Measurements from ENCODE around the gene CLCN4.

CLCN4 gene

DNA sequence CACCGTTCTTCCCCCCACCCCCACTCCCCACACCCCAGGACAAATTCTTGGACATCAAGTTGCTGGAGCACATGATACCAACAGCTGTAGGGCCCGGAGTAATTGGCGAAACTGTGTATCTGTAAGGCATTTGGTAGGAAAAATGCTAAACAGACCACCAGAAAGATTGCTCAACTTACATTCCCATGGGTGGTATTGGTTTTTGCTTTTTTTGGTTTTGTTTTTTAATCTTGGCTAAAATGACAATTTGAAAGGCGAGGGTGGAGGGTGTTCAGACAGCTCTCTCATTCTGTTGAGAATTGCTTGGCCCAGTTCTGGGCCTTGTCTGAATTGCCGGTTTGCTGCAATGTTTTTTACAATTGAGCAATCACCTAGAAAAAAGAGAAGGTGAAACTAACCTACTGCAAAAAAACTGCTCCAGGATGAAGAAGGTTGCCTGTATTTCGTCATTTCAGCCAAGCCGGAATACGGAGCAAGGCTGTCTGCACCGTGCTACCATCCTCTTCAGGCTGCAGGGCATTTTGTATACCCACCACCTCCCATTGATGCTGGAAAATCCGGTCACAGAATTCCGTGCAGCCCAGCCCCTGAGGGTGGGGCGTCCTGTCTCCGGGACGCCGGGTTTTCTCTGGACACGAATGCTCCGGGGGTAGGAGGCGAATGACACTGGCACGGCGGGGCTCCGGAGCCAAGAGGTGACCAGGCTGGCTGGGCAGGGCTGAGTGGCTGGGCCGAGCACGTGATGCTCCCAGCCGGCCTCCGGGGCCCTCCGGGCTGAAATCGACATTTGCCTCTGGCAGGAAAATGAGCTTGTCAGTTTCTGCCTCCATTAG, at the start of gene CLCN4:
Gene CLCN4, plus strand, starts transcription at position 777 of the 833 bp plus-strand sequence. CDS start 28,058 bp downstream, outside the sequence.
- DNase-seq (ENCODE audit: low spot score): peak; percentile 65

DNA sequence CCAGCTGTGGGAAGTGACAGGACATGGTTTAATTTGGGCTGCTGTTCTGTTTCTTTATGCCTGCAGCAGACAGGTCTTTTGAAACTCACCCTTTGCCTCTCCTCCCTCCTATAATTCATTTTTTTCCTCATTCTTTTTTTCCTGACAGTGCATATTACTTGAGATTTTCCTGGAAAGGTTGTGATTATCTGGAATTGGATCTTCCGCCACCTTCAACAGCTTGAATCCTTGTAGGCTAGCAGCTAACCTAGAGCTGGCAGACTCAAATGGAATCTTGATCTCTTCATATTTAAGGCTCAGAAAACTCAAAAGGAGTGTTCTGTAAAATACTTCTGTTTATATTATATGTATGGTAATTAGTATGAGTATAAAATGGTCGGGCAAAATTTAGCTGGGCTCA, 49.3 kb upstream of the CLCN4 start:
- no peak for DNase-seq (ENCODE audit: low spot score)

DNA sequence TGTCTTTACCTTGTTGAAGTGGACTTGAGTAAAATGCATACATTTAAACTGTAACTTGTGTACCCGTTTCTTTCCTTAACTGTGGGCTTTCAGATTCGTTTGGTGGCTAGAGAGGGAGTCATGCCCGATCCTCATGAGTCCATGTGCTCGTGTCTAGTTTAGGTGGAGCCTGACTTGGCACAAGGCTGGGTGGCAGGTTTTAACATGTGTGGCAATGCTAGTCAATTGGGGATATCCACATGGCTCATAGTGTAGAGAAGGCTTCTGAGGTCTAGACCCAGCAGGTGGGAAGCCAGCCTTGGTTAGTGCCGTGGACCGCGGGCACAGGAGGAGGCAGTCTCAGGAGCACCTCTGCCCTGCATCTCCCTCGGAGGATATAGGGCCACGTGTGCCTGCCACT, 48.5 kb upstream of the CLCN4 start:
- no peak for DNase-seq (ENCODE audit: low spot score)

- no peak for DNase-seq (ENCODE audit: low spot score)
Observed at GRCh38 chrX:10109695-10110094, 47.1 kb upstream of the CLCN4 start.

- no peak for DNase-seq (ENCODE audit: low spot score)
Observed at GRCh38 chrX:10110316-10110935, 46.3 kb upstream of the CLCN4 start.

DNA sequence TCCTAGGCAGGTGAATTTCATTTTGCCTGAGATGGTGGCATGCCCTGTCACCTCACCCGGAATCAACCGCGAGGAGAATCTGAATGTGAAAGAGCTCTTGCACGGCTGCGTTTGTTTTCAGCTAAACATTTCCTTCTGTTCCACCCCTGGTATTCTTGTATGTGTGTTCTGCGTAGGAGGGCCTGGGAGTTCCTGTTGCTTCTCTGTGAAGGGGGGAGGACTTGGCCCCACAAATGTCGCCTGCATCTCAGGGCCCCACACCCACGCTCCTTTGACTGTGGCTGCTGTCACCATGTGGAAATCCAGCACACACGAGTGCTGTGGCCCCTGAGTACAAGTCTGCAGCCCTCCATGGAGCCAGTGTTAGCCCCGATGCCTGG, 45.8 kb upstream of the CLCN4 start:
- no peak for DNase-seq (ENCODE audit: low spot score)

DNA sequence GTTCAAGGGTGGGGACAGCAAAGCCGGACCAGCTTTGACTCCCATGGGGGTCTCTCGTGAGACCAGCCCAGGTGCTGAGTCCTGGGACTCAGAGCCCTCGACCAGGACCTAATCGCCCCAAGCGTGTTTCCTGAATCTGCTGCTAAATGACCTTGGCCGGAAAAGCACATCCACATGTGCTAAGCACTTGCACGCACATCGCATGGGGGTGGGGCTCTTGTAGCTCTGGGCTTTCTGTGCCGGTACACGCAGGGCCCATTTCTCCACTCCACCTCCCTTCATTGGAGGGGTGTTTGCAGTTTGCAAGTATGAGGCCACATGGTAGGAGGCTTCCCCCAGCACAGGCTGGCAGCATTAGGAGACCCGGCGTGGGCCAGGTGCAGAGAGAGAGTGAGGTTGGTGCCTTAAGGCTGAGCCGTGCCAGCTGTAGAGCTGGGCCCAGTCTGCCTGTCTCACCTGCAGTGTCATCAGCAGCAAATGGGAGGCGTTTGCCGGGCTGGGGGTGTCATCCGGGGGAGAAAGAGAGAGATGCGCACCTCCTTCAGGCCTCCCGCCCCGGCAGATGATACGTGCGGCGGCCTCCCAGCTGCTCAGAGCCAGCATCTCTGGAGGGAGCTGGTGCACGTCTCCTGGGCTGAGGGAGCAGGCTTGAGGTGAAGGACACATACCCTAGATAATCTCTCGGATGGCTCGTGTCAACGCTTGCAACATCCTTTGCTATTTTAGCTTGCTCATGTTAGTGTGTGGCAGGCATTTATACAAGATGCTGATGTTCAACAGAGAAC, 45.2 kb upstream of the CLCN4 start:
- DNase-seq (ENCODE audit: low spot score): no peak

GRCh38 chrX:10112510-10112909, 44.3 kb upstream of the CLCN4 start:
- no peak for DNase-seq (ENCODE audit: low spot score)

GRCh38 chrX:10115082-10115481, 41.7 kb upstream of the CLCN4 start:
- no peak for DNase-seq (ENCODE audit: low spot score)

DNA sequence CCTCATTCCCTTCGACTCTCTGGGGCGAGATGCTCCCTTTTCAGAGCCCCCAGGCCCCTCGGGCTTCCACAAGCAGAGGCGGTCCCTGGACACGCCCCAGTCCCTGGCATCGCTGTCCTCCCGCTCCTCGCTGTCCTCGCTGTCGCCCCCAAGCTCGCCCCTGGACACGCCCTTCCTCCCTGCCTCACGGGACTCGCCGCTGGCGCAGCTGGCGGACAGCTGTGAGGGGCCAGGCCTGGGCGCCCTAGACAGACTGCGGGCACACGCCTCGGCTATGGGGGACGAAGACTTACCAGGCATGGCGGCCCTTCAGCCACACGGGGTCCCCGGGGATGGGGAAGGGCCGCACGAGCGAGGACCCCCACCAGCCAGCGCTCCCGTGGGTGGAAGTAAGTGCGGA, 39.5 kb upstream of the CLCN4 start:
- DNase-seq (ENCODE audit: low spot score): no peak

- DNase-seq (ENCODE audit: low spot score): no peak
Observed at GRCh38 chrX:10117864-10118377, 38.9 kb upstream of the CLCN4 start.

GRCh38 chrX:10118530-10118929, 38.2 kb upstream of the CLCN4 start:
- DNase-seq (ENCODE audit: low spot score): no peak

- peak; percentile 94 for DNase-seq (ENCODE audit: low spot score)
Observed at GRCh38 chrX:10119399-10119990, 37.3 kb upstream of the CLCN4 start.

DNA sequence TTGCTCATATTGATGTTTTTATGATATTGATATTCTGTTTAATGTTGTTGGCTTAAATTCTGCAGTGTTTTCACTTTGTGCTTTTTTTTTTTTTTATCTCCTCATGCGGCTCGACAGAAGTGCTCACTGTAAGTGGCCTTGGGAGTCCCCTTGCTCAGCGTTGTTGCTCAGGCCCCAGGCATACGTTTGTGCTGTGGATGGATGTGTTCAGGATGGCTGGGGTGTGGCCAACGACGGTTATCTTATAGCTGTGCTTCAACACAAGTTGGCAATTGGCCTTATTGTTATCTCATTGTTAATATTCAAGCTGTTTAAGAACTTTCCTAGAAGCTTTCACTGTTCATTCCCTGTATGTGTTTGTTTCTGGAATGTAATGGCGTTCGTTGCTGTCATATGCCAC, 36.4 kb upstream of the CLCN4 start:
- DNase-seq (ENCODE audit: low spot score): peak; percentile 50

- DNase-seq (ENCODE audit: low spot score): no peak
Observed at GRCh38 chrX:10120828-10121227, 35.9 kb upstream of the CLCN4 start.

DNA sequence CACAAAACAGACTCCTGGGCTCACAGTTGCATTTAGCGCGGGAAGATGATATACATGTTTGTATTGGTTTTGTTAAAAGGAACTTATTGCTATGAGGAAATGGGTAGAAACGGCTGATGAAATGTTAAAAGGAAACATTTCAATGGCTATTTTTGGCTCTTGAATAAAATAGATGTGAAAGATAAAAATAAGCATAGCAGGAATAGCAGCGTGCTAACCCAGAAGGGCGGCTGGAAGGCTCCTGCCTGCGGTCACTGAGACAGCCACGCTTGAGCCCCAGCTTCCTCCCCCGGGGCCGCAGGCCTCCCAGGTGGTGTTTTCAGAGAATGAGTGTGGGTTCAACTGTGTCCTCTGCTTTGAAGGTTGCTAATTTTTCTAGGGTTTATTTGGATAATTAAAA, 35.0 kb upstream of the CLCN4 start:
- DNase-seq (ENCODE audit: low spot score): no peak

DNA sequence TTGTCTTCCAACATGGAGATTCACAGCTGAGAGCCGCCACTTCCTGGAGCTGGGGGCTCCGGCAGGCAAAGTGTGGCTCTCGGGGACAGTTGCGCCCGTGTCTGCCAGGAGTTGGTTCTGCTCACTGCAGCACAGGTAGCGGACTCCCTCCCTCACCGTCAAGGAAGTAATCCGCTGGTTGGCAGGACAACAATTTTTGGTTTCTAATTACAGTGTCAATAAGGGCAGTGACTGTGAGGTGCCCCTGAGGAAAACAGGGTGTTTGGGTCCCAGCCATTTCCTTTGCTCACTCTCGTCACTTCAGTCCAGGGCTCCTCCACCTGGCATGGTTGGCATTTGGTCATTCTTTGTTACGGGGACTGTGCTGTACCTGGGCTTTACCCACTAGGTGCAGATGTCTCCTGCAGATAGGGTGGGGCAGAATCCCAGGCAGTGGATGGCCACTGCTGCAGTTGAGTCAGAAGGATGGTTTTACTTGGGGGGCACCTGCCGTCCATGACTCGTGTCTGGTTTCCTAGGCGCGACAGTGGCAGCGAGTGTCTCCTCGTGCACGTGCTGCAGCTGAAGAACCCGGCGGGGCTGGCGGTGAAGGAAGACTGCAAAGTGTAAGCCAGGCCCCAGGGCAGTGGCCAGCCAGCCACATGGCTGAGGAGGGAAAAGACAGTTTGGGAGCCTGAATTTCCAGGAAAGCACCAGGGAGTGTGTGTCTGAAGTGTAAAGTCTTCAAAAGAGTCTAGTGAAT, 32.1 kb upstream of the CLCN4 start:
- no peak for DNase-seq (ENCODE audit: low spot score)

DNA sequence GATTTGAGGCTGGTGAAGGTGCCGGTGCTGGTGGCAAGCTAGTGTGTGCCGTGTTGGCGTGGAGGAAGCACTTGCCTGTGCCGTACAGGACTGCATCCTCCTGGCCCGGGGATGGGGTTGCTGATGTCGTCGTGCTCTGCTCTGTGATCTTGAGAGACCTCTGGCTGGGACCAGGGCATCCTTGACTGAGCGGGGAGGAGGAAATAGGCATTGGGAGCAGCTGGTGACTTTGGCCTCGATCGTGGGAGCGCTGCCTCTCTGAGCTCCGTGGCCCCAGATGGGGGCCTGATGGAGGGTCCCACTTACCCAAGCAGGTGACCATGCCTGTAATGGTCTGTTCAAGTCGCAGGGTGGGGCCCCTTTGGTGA, 31.5 kb upstream of the CLCN4 start:
- DNase-seq (ENCODE audit: low spot score): no peak

DNA sequence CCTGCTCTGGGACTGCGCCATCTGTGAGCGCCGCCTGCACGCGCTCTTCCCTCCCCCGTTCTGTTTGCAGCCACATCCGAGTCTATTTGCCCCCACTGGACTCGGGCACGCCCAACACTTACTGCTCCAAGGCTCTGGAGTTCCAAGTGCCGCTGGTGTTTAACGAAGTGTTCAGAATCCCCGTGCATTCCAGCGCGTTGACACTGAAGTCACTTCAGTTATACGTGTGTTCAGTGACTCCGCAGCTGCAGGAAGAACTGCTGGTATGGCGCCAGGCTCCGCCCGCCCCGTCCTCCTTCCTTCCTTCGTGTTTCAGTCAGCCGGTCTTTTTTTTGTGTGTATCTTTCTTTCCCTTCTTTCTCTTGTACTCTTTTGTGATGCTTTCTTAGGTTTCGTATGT, 30.7 kb upstream of the CLCN4 start:
- DNase-seq (ENCODE audit: low spot score): no peak

- no peak for DNase-seq (ENCODE audit: low spot score)
Observed at GRCh38 chrX:10126834-10127233, 29.9 kb upstream of the CLCN4 start.

- DNase-seq (ENCODE audit: low spot score): no peak
Observed at GRCh38 chrX:10128386-10128785, 28.4 kb upstream of the CLCN4 start.

DNA sequence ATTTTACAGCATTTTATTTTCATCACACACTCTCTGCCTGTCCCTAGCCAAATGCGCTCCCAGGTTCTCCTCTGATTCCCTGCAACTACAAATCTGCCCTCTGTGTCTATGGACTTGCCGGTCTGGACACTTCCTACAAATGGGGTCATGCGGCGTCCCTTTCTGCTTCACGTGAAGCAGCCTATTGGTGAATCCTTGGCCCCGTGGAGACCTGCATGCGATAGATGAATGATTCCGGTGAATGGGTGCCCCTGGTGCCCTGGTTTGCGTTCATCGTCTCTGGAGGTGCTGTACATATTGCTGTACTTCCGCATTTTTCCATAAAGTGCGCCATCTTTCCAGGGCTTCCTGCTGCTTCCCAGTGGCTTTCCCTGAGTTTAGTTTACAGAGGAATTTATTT, 27.5 kb upstream of the CLCN4 start:
- no peak for DNase-seq (ENCODE audit: low spot score)

Data from hematopoietic multipotent progenitor cell treated with erythropoietin and hydrocortisone succinate and interleukin-3 and kit ligand, for 17 days (in vitro differentiated cells).